ENCODE measurements around the gene TP53RK. TPM values are rescaled to one million over a fixed set of nuclear protein-coding genes. Genes with fewer than 3 reads are reported as not detected.

TP53RK gene
- total and polyA plus RNA-seq, 2 of the 4 experiments (the other 2 are of a cell fraction), result 8.7 to 10.6 TPM

GRCh38 chr20:46691196-46691595 is 2.0 kb upstream of the TP53RK start:
- BruUV-seq (replicated peaks), result no TSS peak
- no peak overlapping the region for H4K5ac ChIP-seq (ENCODE audit: low read depth, low read length)
- peaks cover 3% of the 10 kb centered on the region for H3K36me3 ChIP-seq (ENCODE audit: control insufficient read depth, insufficient read depth, low read length)
- no peak overlapping the region for H3K27ac ChIP-seq (ENCODE audit: insufficient read depth, low read length)
- no peak overlapping the region for H2AFZ ChIP-seq (replicated peaks; ENCODE audit: low read length, poor library complexity)
- no peak overlapping the region for H3K23ac ChIP-seq (ENCODE audit: low read depth, low read length)
- no peak overlapping the region for H3K18ac ChIP-seq (ENCODE audit: low read depth, low read length)
- no peak overlapping the region for H2BK120ac ChIP-seq (ENCODE audit: low read depth, low read length)
- H3K9ac ChIP-seq (ENCODE audit: low read depth, low read length), result no peak overlapping the region
- H2BK15ac ChIP-seq (ENCODE audit: low read depth, low read length), result no peak overlapping the region
- H3K9me1 ChIP-seq (ENCODE audit: insufficient read depth, low read length), result peaks cover 9% of the 10 kb centered on the region
- dilution Hi-C loops (cut with HindIII; ENCODE audit: low sequenced_read_pairs, unreplicated experiment) (no loop called here), intact Hi-C loops (cut with micrococcal nuclease) (no loop called here), in situ Hi-C loops (cut with MboI; ENCODE audit: low sequenced_read_pairs) (no loop called here)
- ChIA-PET POLR2A (ENCODE audit: unreplicated experiment) (no interaction called here), CTCF (no interaction called here)
- no peak overlapping the region for H4K8ac ChIP-seq (ENCODE audit: low read depth in 2 of 2, low read length in 2 of 2)
- no CpG with 5 or more reads among the region's 4 CpGs for WGBS, 2 experiments (ENCODE audit: extremely low coverage in 2 of 2, insufficient read length in 1 of 2)
- no peak overlapping the region for H2AK9ac ChIP-seq (replicated peaks; ENCODE audit: low read depth, low read length, poor library complexity)
- no peak overlapping the region for H3K56ac ChIP-seq (ENCODE audit: extremely low read depth, insufficient read depth, low read length)
- no peak overlapping the region for H3K4me3 ChIP-seq (ENCODE audit: insufficient read depth, low read depth, low read length)
- no peak overlapping the region for H4K91ac ChIP-seq (ENCODE audit: insufficient read depth, low read depth, low read length)
- no peak overlapping the region for H3K14ac ChIP-seq (replicated peaks; ENCODE audit: low read depth, low read length)
- H3K4ac ChIP-seq (ENCODE audit: low read depth, low read length), result no peak overlapping the region
- H3K4me2 ChIP-seq (ENCODE audit: low read depth, low read length), result no peak overlapping the region
- H3K27me3 ChIP-seq (ENCODE audit: control insufficient read depth, insufficient read depth, low read length), result no peaks in the 10 kb centered on the region
- ATAC-seq (ENCODE audit: low read depth), result no peak
- H3K9me3 ChIP-seq (ENCODE audit: control insufficient read depth, insufficient read depth, low read length), result no peaks in the 10 kb centered on the region
- H3K79me1 ChIP-seq (ENCODE audit: low read depth in 1 of 2, low read length in 2 of 2), result peaks cover 0 to 25% of the 10 kb centered on the region in 2 experiments; a peak in 2 of 4 replicates
- H2BK20ac ChIP-seq (ENCODE audit: low read depth, low read length), result no peak overlapping the region
- no peak for DNase-seq
- TF ChIP-seq RCOR1 (IDR thresholded peaks at IDR 0.05; ENCODE audit: insufficient replicate concordance, low read length), result no peak
- no peak for TF ChIP-seq MXI1 (IDR thresholded peaks at IDR 0.05; ENCODE audit: borderline replicate concordance, low read depth, low read length)
- no peak overlapping the region for H2BK5ac ChIP-seq (ENCODE audit: low read depth, low read length, poor library complexity, severe bottlenecking)
- H2AK5ac ChIP-seq (ENCODE audit: low read depth, low read length), result no peak overlapping the region
- H4K20me1 ChIP-seq (ENCODE audit: insufficient read depth, low read length), result no peaks in the 10 kb centered on the region
- H3K4me1 ChIP-seq (ENCODE audit: control insufficient read depth, insufficient read depth, low read length), result peaks cover 7% of the 10 kb centered on the region

Measured in IMR-90 (cell line).